ENCODE measurements around the gene SNED1.

The SNED1 gene

DNA sequence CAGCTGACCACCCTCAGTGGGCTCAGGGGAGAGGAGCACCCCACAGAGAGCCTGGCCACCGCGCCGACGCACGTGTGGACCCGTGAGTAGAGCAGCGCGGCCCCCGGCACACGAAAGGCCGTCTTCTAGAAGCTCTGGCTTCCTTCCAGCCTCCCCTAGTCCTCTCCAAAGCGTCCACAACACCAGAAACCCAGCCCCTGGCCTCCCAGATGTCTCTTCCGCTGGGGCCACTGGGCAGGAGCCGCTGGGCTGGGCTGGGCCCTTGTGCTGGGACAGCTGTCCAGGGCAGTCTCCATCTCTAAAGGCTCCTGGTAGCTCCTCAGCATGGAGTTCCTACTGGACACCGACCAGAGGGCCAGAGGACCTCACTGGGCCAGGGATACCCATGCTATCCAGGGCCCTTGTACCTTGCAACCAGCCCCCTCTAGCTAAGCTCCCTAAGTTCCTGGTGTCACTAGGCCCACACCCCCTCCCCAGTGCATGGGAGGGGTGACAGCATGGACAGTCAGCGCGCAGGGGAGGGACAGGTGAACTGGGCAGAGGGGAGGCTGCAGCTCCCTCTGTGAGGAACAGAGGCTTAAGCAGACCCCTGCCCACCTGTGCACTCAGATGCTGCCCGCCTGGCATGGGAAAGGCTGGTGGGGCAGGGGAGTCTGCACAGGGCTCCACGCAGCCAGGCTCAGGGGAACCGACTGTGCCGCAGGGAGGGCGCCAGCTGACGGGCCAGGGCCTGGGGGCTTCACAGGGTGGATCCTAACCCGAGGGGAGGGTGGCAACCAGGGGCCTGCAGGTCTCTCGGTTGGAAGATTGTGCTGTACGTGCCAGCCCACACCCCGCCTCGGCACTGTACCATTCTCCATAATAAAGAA, 70.8 kb downstream of the SNED1 start:
- no peak for FAIRE-seq

DNA sequence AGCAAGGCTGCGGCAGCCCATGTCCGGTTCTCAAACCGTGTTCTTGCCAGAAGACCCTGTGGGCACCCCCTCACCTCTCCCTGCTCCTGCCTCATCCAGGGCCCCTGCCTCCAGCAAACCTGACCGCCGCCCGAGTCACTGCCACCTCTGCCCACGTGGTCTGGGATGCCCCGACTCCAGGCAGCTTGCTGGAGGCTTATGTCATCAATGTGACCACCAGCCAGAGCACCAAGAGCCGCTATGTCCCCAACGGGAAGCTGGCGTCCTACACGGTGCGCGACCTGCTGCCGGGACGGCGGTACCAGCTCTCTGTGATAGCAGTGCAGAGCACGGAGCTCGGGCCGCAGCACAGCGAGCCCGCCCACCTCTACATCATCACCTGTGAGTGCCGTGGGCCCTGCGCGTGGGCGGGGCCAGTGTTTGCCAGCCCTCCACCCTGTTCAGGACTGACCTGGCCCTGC, 71.4 kb downstream of the SNED1 start:
- FAIRE-seq = no peak

DNA sequence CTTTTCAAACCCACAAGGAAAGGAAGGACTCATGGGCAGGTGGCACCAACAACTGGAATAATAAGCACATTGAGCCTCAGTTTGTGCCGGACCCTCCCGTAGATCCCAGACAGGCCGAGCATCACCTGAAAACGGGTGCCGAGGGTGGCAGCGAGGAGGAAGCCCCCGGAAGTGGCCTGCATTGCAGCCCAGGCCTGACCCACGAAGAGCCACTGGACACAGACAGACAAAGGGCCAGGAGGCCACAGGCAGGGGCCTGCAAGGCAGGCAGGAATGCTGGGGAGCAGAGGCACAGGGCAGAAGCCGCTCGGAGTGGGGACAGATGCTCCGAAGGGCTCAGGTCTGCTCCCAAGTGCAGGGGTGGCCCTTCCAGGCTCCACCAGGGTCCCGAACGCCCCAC, 71.9 kb downstream of the SNED1 start:
- no peak for FAIRE-seq

DNA sequence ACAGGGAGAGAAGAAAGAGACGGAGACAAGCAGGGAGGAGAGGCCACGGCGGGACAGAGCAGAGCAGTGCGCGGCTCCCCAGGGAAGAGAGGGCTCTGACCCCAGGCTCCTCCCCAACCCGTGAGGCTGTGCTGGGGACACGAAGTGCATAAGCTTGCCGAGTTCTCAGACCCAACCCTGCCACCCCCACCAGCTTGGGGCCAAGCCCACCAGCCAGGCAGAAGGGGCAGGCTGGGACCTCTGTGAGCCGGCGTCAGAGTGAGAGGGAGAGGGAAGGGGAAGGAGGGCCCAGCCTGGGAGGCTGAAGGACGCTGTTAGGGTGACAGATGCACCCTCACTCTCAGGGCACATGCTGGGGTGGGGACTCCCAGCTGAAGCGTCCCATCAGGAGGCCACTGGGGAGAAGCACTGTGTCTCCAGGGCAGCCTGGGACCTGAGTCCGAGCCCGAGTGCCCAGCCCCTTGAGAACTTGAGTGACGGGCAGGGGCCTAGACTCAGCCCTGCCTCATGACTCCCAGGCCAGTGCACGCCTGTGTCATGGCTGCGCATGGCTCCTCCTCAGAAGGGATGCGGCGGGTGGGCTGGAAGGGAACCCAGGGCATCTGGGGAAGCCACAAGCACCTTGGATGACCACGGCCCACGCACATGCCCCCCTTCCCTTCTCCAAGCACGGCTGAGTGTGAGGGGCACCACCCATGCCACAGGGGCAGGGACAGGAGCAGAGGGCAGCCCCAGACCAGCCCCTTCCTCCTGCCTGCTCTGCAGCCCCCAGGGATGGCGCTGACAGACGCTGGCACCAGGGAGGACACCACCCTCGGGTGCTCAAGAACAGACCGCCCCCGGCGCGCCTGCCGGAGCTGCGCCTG, 72.6 kb downstream of the SNED1 start:
- FAIRE-seq = no peak

DNA sequence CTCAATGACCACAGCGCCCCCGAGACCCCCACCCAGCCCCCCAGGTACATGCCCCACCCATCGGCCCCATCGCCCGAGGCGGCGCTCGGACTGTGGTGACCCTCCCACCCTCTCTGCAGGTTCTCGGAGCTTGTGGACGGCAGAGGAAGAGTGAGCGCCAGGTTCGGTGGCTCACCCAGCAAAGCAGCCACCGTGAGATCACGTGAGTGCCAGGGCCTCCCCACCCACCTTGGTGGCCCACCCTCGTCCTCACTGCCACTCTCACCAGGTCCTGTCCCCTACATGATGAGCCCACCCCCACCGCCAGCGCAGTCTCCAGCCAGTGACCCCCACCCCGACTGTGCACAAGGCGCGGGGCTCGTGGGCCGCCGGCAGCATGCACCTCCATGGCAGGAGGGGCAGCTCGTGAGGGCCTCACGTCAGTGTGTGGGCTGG, 73.3 kb downstream of the SNED1 start:
- FAIRE-seq = no peak

DNA sequence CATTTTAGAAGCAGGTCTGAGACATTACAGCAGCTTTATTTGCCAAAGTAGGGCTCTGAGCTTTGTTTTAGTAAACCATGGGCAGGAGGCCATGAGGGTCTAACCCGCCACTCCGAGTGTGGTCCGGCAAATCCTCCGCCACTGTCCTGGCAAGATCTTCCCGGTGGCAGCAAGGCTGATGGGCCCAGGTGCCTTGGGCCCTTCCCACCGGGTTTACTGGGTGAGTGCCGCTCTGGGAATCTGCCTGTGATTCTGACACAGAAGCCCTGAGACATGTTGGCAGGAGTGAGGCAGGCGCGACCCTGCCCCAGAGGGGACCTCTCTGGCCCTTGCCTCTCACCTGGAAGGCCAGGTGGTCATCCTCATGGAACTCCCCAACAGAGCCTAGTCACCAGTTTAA, 73.7 kb downstream of the SNED1 start:
- no peak for FAIRE-seq

DNA sequence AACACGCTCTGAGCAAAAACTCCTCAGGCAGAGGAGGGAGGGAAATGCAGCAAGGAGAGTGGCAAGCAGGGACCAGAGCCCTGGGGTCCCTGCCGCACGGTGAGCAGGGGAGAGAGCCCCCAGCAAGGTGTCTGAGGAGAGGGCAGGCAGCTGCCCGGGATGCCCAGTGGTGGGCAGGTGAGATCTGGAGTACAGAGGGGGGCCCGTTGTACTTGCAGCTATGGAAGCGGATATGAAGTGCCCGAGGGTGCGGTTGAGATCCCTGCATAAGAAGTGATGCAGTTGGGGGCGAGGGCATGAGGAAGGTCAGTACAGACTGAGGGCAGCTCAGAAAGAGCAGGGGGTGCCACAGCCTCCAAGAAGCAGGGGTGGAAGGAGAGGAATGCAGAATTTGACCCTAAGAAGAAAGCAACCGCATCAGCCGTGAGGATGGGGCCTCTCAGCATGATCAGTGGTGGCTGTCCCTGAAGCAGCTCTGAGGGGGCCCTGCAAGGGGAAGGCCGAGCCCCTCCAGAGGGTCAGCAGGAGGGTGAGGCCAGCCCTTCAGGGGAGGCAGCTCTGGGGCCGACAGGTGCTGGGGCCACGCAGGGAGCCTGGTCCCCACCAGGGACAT, 74.2 kb downstream of the SNED1 start:
- no peak for FAIRE-seq

DNA sequence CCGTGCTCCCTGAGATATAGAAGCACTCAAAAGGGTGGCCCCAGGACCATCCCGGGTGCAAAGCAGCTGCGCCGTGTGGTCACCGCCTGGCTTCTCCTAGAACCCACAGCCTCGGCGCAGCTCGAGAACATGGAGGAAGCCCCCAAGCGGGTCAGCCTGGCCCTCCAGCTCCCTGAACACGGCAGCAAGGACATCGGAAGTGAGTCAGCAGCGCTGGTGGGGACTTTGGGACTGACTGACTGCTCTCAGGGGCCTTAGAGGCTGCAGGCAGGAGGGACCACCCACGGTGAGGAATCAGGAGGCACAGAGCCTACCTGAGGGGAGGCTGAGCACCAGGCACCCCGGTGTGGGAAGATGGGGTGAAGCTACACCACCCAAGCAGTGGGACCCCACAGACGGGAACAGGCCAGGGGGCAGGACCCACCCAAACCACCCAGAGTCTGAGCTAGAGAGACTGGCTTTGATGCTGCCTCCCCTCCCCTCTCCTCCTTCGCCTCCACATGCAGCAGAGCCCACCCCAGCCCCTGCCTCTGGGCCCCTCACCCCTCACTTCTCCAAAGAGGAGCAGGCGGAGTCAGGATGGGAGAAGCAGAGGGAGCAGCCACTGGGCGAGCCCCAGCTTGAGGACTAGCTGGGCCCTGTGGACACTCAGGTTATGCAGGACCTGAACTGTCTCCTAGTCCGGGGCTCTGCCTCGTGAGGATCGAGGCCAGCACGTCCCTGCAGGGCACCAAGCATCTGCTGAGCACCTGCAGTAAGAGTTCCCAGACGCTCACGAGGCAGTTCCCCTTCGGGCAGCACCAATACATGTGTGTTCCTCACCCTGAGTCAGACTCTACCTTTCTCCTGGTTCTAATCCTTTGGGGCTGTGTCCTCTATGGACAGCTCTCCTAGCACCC, 75.0 kb downstream of the SNED1 start:
- FAIRE-seq = no peak

DNA sequence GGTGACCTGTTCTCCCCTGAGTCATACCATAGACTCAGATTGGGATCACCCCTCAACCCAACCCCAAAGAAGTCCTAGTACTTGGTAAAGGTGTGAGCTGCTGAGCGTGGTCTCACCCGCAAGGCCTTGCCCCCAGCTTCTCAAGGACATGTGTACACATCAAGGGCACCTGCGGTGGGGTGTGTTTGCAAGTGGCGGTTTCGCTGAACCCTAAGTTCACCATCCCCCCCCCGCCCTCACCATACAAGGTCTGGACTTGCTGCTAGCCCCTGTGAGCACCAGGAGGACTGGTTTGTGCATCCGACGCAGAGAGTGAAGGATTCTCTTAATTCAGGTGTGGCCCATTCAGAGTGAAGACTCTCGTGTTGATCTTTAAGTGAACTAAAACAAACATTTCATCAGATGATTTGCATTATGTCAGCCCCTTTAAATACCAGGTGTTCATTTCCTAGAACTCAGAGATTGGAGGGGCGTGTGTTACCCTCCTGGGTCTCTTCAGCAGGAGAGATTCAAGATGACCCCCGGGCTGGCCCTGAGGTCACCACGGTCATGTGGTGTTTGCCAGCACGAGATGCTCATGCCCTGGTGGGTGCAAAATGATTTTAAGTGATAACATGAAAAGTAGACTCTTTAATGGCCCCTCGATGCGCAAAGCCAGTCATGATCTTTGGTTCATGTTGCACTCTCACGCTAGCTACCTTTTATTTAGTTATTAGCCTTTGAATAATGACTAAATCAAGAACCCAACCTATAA, 75.8 kb downstream of the SNED1 start:
- FAIRE-seq = no peak

DNA sequence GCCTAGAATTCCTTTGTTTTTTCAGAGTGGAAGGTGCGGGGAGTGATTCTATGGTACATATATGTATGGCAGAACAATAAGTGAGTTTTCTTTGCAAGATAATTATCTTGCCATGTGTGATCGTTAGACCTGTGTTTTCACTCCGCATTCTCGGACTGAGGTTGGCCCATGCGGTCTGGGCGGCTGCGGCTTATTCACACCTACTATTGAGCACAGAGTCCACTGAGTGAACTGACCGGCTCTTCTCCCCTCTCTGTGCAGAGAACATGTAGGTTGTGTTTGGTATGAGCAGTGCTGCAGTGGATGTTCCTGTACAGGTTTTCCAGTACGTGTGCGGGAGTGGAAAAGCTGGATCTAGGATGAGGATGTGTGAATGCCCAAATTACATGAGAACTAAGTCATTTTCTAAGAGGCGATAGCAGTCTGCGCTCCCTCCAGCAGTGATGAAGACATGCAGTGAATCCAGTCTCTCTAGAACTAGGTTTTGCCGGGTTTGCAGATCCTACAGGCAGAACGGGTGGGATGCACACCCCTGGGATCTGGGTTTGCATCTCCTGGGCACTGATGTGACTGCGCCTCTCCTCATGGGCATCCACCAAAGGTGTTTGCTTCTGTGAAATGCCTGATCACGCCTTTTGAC, 76.6 kb downstream of the SNED1 start:
- no peak for FAIRE-seq

DNA sequence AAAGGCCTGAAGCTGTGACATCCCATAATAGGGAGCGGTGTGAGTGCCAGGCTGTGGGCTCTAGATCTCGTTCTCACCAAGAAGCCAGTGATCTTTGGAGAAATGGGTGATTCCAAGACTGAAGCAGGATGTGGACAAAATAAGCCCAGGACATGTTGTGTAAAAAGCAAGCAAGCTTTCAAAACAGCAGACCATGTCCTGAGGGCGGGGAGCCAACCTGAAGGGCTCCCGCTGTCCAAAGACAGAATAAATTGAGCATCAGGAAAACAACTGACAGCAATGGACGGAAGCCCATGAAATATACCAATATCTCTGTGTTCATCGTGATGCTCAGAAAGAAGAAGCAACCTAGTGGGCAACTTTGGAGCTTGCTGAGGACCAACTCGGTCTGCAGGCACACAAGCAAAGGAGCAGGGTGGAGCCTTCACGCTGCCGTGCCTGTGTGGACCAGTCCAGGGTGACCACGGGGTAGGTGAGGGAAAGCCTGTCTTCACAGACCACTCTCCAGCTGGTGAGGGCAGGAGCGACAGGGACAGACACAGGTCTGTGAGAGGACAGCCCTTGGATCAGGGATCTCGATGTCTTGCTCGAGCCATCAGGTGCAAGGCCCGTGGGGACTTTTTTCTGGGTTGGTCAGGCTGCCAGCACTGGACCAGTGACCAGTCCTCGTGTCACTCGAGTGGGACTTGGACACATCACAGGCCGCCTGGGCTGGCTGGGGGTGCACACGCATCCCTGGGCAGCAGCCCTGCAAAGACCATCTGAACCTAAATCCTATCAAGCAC, 82.2 kb downstream of the SNED1 start:
- FAIRE-seq = no peak

DNA sequence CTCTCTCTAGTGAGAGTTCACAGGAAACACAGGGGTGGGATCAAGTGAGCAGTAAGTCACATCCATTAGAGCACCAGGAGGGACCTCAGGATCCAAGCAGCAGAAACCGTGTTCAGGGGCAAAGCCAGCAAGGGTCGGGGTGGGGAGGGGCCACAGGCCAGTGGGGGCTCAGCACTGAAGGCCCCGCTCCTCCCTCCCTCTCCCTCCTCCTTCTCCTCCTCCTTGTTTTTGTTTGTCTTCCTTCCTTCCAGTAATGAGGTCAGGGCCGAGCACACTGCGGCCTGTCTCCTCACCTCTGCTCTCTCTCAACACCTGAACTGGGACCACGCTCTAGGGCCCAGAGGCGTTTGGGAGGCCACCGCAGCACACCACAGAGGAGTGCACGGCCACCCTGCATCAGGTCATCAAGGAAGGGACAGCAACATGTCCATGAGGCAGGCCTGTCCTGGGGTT, 82.8 kb downstream of the SNED1 start:
- FAIRE-seq = no peak

DNA sequence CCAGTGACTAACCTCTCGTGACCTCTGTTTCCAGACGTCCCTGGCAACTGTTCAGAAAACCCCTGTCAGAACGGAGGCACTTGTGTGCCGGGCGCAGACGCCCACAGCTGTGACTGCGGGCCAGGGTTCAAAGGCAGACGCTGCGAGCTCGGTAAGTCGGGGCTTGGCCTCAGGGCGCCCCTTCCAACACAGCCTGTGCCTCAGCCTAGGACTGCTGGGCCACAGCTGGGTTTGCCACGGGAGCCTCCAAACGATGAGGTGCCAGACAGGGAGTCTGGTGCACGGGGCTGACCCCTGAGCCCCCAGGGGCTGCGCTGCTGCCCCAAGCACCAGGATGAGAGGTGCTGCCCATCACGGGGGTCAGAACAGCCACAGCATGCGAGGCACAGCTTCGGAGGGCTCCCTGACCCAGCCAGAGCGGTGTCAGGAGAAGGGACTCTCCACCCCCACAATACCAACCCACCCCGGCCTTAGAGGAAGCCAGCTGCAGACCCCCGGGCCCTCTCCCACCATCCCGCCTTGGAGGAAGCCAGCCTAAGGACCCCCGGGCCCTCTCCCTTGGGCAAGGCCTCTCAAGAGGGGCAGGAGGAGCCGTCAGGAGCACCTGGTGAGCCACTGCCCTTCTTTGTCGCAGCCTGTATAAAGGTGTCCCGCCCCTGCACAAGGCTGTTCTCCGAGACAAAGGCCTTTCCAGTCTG, 83.4 kb downstream of the SNED1 start:
- FAIRE-seq = no peak

DNA sequence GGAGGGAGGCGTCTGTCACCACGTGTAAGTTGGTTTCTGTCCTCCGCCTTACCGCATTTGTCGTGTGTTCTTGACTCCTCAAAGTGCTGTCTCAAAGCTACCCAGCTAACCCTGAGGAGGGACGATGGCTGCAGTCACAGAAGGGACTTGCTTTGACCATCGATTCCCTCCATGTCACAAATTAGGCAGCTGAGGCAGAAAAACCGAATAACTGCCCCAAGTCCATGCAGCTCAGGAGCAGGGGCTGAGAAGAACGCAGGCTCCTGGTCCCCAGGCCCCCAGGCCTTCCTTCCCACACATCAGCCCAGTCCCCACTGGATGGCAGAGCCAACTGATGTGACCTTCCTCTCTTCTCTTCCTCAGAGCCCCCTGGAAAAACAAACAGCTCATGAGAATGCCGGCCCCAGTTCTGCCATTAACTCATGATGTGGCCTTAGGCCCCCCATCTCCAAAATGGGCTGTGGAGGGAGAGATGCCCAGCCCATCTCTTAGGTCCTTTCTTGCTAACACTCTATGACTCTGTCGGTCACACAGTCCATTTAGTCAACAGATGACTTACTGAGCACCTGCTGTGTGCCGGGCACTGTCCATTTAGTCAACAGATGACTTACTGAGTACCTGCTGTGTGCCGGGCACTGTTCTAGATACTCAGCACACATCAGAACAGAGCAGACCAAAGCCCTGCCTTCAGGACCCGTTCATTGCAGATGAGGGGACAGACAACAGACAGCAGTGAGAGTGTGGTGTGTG, 84.1 kb downstream of the SNED1 start:
- no peak for FAIRE-seq

DNA sequence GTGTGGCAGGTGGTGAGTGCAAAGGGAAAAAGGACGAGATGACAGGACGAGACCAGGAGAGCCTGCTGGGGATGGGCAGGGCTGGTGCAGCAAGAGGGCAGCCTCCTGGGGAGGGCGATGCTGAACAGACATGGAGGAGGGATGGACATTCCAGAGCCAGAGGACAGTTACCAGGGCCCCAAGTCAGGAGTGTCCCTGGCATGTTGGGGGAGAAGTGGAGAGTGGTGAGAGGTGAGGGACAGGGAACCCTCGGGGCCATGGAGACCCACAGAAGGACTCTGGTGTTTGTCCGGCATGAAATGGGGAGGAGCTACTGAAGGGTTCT, 84.6 kb downstream of the SNED1 start:
- FAIRE-seq = no peak

DNA sequence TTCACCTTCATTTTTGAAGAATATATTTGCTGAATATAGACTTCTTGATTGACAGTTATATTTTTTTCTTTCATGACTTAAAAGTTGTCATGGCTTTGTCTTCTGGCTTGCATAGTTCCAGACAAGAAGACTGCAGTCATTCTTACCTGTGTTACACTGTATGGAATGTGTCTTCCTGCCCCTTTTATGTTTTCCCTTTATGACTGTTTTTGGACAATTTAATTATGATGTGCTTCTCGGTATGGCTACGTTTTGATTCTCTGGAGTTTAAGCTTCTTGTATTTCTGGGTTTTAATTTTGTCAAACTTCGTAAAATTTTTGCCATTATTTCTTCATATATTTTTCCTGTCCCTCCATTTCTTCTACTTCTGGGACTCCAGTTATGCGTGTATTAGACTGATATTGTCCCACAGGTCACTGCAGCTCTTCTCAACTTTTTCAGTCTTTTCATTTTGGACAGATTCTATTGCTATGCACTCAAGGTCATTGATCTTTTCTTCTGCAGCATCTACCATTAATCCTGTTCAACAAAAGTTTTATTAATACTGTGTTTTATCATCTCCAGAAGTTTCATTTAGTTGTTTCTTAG, 86.5 kb downstream of the SNED1 start:
- FAIRE-seq = no peak

DNA sequence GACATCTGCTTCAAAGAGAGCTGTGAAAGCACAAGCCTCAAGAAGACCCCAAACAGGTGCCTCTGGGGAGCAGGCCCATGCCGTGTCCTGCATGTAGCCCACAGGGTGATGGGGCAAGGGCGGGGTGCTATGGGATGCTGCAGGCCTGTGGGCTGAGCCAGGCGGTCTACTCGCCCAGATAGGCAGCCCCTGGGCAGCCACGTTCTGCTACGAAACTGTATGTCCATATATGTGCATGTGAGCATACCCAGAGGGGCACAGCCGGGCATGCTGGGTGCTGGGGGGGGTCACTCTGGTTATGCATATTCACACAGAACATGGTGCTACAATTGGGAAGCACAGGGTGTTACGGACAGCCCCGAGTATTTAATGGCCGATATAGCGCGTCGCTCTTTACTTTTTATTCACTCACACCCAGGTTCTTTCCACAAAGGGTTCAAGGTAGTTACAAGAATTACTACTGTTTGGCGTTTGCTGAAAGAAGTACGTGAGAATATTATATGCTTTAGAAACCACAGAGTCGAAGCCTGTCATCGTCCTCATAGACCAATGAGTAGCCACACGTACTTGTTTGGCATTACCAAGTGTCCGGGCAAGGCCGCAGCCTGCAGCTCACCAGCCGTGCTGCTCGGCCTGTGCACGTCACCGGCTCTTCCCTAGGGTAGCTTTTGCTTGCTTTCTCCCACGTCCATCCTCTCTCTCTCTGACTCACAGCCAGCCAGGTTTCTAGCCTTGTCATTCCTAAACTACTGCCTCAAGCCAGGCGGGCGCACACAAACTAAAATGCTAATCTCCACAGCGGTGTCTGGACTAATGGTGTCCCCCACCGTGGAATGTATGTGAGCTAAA, 89.2 kb downstream of the SNED1 start:
- FAIRE-seq = no peak

DNA sequence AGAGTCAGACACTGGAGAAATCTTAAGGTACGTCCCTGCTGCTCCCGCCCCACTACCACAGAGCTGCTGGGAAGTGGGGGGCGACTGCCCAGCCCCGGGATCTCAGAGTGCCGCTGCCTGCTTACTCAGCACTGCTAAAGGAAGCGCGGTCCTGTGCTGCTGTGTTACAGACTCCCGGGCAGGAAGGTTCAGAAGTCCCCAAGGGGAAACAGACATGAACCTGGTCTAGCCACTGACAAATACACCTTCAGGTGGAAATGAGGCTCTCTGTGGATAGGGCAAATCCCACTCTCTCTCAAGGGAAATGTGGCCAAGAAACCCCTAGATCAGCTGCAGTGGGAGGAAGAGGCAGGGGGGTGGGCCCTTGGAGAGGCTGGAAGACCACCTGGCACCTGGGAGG, 90.0 kb downstream of the SNED1 start:
- FAIRE-seq = no peak
